AG09309 (cell line): ENCODE results near the gene VPS45.

ENCODE experiments used
- DNase-seq: peaks from one replicate; pipeline ENCODE4 v3.0.0-alpha.2; 2010; ENCODE audit warnings: low read depth
- H3K4me3 ChIP-seq: 2 replicates; pipeline ENCODE4 v1.5.1; 2011; ENCODE audit warnings: mild to moderate bottlenecking, low read depth, low read length, moderate library complexity; ENCODE audit not compliant: control insufficient read depth
- TF ChIP-seq, protein P1 (sequence below): IDR thresholded peaks from 2 replicates; pipeline ENCODE4 v1.5.1; 2011; ENCODE audit warnings: mild to moderate bottlenecking, low read depth, low read length, inconsistent platforms; ENCODE audit not compliant: insufficient read depth, control insufficient read depth; ENCODE audit errors: missing control alignments

Gene VPS45

DNA sequence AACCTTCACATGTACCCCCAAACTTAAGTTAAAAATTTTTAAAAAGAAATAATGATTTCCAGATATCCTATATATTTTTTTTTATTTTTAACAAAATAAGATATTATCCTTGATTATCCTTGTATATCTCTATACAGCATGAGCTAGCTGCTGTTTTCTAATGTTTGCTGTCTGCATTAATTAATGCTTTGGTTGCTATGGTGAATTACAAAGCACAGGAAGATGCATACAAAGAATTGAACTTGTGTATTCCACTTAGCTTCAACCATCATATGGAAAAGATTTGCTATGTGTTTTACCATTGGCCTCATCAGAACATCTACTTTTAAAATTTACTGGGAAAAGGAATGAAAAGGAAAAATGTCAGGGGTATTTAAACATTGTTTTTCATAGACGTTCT, 35.4 kb downstream of the VPS45 start:
- TF ChIP-seq, protein P1, sequence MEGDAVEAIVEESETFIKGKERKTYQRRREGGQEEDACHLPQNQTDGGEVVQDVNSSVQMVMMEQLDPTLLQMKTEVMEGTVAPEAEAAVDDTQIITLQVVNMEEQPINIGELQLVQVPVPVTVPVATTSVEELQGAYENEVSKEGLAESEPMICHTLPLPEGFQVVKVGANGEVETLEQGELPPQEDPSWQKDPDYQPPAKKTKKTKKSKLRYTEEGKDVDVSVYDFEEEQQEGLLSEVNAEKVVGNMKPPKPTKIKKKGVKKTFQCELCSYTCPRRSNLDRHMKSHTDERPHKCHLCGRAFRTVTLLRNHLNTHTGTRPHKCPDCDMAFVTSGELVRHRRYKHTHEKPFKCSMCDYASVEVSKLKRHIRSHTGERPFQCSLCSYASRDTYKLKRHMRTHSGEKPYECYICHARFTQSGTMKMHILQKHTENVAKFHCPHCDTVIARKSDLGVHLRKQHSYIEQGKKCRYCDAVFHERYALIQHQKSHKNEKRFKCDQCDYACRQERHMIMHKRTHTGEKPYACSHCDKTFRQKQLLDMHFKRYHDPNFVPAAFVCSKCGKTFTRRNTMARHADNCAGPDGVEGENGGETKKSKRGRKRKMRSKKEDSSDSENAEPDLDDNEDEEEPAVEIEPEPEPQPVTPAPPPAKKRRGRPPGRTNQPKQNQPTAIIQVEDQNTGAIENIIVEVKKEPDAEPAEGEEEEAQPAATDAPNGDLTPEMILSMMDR, result no peak
- H3K4me3 ChIP-seq, result no peak overlapping the region
- no peak for DNase-seq

DNA sequence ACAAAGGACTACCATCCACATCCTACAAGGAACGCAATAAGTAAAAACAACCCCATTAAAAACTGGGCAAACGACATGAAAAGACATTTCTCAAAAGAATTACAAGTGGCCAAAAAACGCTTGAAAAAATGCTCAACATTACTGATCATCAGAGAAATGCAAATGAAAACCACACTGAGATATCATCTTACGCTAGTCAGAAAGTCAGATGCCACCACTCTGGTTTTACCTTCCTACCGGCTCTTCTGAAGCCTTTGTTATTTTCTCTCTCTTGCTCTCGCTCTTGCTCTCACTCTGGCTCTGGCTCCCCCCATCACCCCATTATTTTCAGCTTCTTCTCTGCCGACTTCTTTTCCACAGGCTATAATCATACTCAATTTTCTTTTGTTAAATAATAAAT, 38.8 kb downstream of the VPS45 start:
- H3K4me3 ChIP-seq, result no peak overlapping the region

DNA sequence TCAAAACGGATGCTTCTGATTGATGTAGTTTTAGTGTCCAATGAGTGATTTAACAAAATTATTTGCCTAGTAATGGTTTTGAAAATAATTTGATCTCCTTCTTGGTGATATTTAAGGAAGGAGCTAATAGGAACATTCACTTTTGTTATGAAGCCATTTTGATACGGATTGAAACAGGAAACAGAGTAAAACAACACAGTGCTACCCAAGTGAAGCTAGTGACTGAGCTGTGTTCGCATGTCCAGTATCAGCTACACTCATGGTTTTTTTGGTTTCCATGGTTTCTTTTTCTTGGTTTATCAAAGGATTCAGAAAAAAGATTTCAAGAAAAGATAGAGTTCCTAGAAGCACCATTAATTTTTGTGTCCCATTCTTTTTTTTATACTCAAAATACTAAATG, 42.0 kb downstream of the VPS45 start:
- no peak for DNase-seq

More for the DNA sequence above, 38.8 kb downstream of the VPS45 start:
- no peak for DNase-seq
- TF ChIP-seq, protein P1, result no peak

DNA sequence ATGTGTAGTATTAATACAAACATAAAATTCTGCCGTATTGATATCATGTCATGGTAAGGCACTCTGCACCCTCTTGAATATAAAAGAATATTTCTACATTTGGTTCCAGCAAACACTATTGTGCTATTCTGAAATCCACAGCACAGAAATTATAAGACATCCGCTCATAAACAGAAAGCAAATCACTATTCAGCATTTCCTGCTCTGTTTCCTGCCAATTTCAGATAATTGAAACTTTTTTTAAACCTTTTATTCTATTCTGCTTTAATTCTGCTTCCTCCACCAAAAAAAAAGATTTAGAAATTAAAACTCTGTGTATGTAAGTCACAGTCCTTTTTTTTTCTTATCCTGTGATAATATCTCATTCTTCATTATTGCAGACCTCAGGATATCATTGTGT, 42.5 kb downstream of the VPS45 start:
- no peak overlapping the region for H3K4me3 ChIP-seq
- no peak for DNase-seq
- TF ChIP-seq, protein P1, result no peak

More for the DNA sequence above, 42.0 kb downstream of the VPS45 start:
- TF ChIP-seq, protein P1, result no peak
- H3K4me3 ChIP-seq, result no peak overlapping the region

DNA sequence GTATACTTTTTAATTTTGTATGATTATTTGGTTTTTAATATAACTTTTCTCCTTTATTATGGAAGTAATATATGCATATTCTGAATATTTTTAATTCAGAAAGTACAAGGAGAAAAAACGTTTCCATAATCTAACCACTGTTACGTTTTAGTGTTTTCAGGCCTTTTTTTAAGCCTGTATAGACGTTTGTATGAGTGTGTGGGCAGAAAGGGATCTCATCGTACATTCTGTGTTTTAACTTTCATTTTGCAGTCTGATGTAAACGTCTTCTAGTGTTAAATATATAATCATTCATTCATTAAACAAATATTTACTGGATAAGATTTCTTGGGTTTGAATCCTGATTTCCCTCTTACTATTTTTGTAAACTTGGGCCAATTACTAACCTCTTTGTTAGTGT, 44.1 kb downstream of the VPS45 start:
- no peak overlapping the region for H3K4me3 ChIP-seq
- TF ChIP-seq, protein P1, result no peak
- DNase-seq, result no peak

DNA sequence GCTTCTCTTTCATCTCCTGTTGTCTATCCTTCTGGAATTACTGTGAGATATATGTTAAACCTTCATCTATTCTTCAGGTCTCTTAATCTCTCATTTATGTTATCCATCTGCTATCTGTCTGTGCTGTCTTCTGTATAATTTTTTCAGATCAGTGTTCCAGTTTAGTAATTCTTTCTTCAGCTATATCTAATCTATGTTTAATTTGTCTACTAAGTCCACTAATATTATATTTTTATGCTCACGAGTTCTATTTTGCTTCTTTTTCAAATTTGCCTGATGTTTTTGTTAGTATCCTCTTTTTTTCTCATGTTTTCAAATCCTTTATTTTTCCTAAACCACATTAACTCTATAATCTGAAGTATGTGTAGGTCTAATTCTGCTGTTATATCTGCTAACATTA, 47.5 kb downstream of the VPS45 start:
- TF ChIP-seq, protein P1, result no peak
- no peak overlapping the region for H3K4me3 ChIP-seq
- DNase-seq, result no peak

DNA sequence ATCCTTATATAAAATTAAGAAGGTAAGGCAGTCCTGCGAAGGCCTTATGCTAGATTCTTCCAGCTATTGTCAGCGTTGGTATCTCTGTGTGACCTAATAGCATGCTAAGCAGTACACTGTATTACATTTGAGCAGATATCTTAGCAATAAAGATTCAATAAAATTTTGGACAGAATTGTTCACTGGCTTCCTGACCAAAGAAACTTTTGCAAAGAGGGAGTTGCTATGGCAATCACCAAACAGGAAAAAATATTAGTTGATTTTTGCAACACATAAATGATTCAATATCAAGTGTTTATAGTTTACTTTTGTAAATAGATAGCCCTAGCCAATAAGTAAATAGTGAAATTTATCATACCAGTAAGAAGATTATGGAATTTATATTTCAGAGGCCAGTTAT, 51.1 kb downstream of the VPS45 start:
- TF ChIP-seq, protein P1, result no peak
- no peak for DNase-seq
- no peak overlapping the region for H3K4me3 ChIP-seq
